ENCODE data around the gene C5.

C5 gene

GRCh38 chr9:120904061-120904977, 145.8 kb downstream of the C5 start:
- no peak for DNase-seq

DNA sequence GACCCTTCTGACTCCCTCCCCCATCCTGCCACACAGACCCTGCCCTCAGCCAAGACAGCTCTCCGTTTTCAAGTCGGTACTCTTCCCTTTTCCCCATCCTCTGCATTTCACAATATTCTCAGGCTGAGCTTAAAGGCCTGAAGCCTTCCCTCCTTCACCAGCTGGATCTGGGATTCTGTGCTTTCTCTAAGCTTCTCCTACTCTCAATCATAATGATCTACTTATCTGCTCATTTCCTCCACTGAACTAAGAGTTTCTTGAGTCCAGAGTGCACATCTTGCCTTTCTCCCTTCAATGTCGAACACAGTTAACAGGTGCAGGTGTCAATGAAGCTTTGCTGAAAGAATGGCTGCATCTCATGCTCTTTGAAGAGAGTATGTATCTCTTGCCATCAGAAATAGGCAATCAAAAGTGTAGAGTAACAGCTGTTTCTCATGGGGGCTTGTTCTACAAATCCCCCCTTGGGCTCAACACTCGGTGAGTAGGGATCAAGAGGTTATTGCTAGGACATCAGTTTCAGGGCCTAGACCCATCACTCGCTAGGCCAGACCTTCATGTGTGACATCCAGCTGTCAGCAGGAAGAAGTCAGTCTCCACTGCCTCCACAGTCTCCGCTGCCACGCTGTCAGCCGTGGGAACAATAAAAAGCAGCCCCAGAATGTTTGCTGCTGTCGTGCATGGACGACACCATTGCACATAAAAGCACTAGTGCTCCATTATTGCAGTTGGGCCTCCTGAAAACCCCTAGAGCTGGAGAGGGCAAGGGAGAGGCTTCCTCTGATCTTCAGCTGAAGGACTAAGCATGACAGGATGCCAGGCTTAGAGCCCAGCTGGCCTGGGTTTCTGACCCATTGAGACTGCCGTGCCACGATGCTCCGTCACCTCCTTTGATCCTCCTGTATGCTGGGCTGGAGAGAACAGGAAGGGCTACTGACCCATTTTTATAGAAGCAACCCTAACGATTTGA, 147.2 kb downstream of the C5 start:
- no peak for DNase-seq
